ENCODE results near the gene SNX9.

SNX9 gene

DNA sequence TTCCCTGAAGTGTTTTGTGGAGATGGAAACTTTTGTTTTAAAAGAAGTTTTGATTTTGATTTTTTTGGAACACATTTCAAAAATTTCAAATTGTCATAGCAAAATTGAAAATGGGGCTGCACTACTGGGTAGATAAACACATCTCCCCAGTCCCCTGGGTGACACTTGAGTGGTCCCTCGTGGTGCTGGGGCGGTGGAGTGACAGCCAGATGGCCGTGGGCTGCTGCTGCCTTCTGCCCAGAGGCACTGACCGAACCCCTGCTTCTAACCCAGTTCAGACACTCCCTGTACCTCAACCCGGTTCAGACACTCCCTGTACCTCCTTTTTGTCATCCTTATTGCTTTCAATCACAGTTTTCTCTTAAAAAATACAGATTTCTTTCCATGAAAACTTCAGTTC lies 88.7 kb downstream of the SNX9 start:
- no peak overlapping the region for H4K91ac ChIP-seq (ENCODE audit: low read depth, low read length)
- no peak overlapping the region for H3K27ac ChIP-seq (ENCODE audit: low read depth, low read length)
- no peaks in the 10 kb centered on the region for H3K9me3 ChIP-seq (ENCODE audit: insufficient read depth, low read depth, low read length)
- H3K36me3 ChIP-seq (ENCODE audit: control insufficient read depth in 1 of 2, insufficient read depth in 2 of 2, low read length in 2 of 2), result peaks cover 18 to 29% of the 10 kb centered on the region in 2 experiments
- no peak overlapping the region for H4K8ac ChIP-seq (ENCODE audit: low read depth, low read length)
- no peak overlapping the region for H2BK120ac ChIP-seq (ENCODE audit: insufficient read depth, low read length, poor library complexity)
- H3K4me3 ChIP-seq (ENCODE audit: low read depth, low read length), result no peak overlapping the region
- no peak overlapping the region for H3K23ac ChIP-seq (ENCODE audit: low read length)
- no peak overlapping the region for H3K4me2 ChIP-seq (ENCODE audit: low read length)
- no peaks in the 10 kb centered on the region for H3K79me2 ChIP-seq (ENCODE audit: control insufficient read depth, insufficient read depth, low read length, poor library complexity)
- no peak overlapping the region for H3K14ac ChIP-seq (ENCODE audit: low read length)
- H3K4me1 ChIP-seq (ENCODE audit: control insufficient read depth in 1 of 2, insufficient read depth in 2 of 2, low read length in 2 of 2), result no peaks in the 10 kb centered on the region
- H2AK5ac ChIP-seq (ENCODE audit: low read length), result no peak overlapping the region
- H4K12ac ChIP-seq (ENCODE audit: low read depth, low read length), result no peak overlapping the region
- H2AFZ ChIP-seq (ENCODE audit: insufficient read depth, low read length, poor library complexity), result no peak overlapping the region
- no peak overlapping the region for H2BK5ac ChIP-seq (ENCODE audit: low read depth, low read length, poor library complexity)
- no peaks in the 10 kb centered on the region for H3K27me3 ChIP-seq (ENCODE audit: insufficient read depth, low read length)
- no peak overlapping the region for H3K9ac ChIP-seq (ENCODE audit: low read length)
- H3K18ac ChIP-seq (ENCODE audit: low read length), result no peak overlapping the region
- H2BK12ac ChIP-seq (ENCODE audit: low read length), result no peak overlapping the region
- DNase-seq, result no peak
- no peaks in the 10 kb centered on the region for H3K79me1 ChIP-seq (ENCODE audit: low read length)
- no peak overlapping the region for H3K4ac ChIP-seq (ENCODE audit: low read depth, low read length)
- WGBS (ENCODE audit: extremely low coverage, insufficient coverage, insufficient read length), result no CpG with 5 or more reads among the region's 5 CpGs

DNA sequence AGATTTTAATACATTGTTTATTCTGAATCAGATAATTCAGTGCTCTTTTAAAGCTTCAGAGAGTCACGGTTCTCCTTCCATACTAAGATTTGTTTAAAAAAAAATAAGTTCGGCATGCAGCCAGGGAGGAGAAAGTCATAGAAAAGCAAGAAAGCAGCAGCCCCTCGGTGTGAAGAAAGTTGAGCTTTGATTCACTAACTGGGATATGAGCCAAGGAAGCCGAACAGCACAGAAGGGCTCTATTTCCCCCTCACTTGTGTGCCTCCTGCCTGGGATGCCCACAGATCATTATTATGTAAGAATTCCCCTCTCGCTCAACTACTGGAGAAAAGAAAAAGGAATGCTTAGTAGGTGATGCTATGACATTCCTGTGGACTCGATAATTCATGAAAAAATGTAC lies 89.3 kb downstream of the SNX9 start:
- Histone ChIP-seq H4K12ac (ENCODE audit: low read depth, low read length) (no peak overlapping the region), H4K8ac (ENCODE audit: low read depth, low read length) (no peak overlapping the region), H3K18ac (ENCODE audit: low read length) (no peak overlapping the region), H4K91ac (ENCODE audit: low read depth, low read length) (no peak overlapping the region), H3K36me3 (ENCODE audit: control insufficient read depth in 1 of 2, insufficient read depth in 2 of 2, low read length in 2 of 2) (peaks cover 18 to 29% of the 10 kb centered on the region in 2 experiments), H3K4me2 (ENCODE audit: low read length) (no peak overlapping the region), H3K4me1 (ENCODE audit: control insufficient read depth in 1 of 2, insufficient read depth in 2 of 2, low read length in 2 of 2) (no peaks in the 10 kb centered on the region), H3K79me1 (ENCODE audit: low read length) (no peaks in the 10 kb centered on the region), H3K79me2 (ENCODE audit: control insufficient read depth, insufficient read depth, low read length, poor library complexity) (no peaks in the 10 kb centered on the region), H3K4me3 (ENCODE audit: low read depth, low read length) (no peak overlapping the region), H3K23ac (ENCODE audit: low read length) (no peak overlapping the region), H3K4ac (ENCODE audit: low read depth, low read length) (no peak overlapping the region), H3K9ac (ENCODE audit: low read length) (no peak overlapping the region), H2BK12ac (ENCODE audit: low read length) (no peak overlapping the region), H3K9me3 (ENCODE audit: insufficient read depth, low read depth, low read length) (no peaks in the 10 kb centered on the region), H3K14ac (ENCODE audit: low read length) (no peak overlapping the region), H2AK5ac (ENCODE audit: low read length) (no peak overlapping the region), H3K27ac (ENCODE audit: low read depth, low read length) (no peak overlapping the region), H2BK120ac (ENCODE audit: insufficient read depth, low read length, poor library complexity) (no peak overlapping the region), H3K27me3 (ENCODE audit: insufficient read depth, low read length) (no peaks in the 10 kb centered on the region), H2BK5ac (ENCODE audit: low read depth, low read length, poor library complexity) (no peak overlapping the region), H2AFZ (ENCODE audit: insufficient read depth, low read length, poor library complexity) (no peak overlapping the region)
- WGBS (ENCODE audit: extremely low coverage, insufficient coverage, insufficient read length), result no CpG with 5 or more reads among the region's 6 CpGs
- peak in 1 of 2 donors; percentile 17 for DNase-seq

DNA sequence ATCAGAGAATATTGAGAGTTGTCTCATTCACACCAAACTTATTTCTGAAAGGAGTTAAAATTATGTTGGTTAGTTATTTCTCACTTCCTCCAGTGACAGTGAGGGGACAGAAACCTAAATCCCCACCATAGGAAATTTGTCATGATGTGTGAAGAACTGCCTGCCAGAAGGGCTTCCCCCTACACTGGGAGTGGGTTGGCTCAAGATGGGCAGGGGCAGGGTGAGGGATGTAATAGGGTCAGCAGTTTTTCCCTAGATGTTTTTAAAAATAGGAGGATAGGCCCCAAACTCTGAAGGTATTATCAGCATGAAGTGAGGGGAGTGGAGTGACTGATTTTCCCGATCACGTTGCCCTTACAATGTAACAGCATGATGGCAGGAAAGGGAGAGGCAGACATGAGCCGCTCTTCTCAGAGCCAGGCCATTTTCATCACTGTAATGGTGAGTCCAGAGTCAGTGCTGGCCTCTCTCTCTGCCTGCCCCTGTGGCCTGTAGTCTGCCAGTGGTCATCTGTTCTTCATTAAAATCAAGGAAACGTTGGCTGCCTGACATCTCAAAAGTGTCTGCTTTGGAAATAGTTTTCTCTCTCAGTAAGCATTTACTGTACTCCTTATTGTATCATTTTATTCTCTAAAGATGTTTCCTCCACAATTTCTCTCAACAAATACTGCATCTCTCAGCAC lies 98.8 kb downstream of the SNX9 start:
- H3K27ac ChIP-seq (ENCODE audit: low read depth, low read length), result no peak overlapping the region
- no peak overlapping the region for H2AK5ac ChIP-seq (ENCODE audit: low read length)
- no peak overlapping the region for H3K4me2 ChIP-seq (ENCODE audit: low read length)
- no peak overlapping the region for H3K4me3 ChIP-seq (ENCODE audit: low read depth, low read length)
- no peak overlapping the region for H2BK120ac ChIP-seq (ENCODE audit: insufficient read depth, low read length, poor library complexity)
- no peak overlapping the region for H4K8ac ChIP-seq (ENCODE audit: low read depth, low read length)
- no peaks in the 10 kb centered on the region for H3K79me1 ChIP-seq (ENCODE audit: low read length)
- H2BK12ac ChIP-seq (ENCODE audit: low read length), result no peak overlapping the region
- no peak for DNase-seq
- no CpG with 5 or more reads among the region's 4 CpGs for WGBS (ENCODE audit: extremely low coverage, insufficient coverage, insufficient read length)
- peaks cover 9 to 24% of the 10 kb centered on the region in 2 experiments for H3K36me3 ChIP-seq (ENCODE audit: control insufficient read depth in 1 of 2, insufficient read depth in 2 of 2, low read length in 2 of 2)
- H2AFZ ChIP-seq (ENCODE audit: insufficient read depth, low read length, poor library complexity), result no peak overlapping the region
- H3K9me3 ChIP-seq (ENCODE audit: insufficient read depth, low read depth, low read length), result no peaks in the 10 kb centered on the region
- H4K12ac ChIP-seq (ENCODE audit: low read depth, low read length), result no peak overlapping the region
- no peak overlapping the region for H3K18ac ChIP-seq (ENCODE audit: low read length)
- H3K4ac ChIP-seq (ENCODE audit: low read depth, low read length), result no peak overlapping the region
- H2BK5ac ChIP-seq (ENCODE audit: low read depth, low read length, poor library complexity), result no peak overlapping the region
- H3K27me3 ChIP-seq (ENCODE audit: insufficient read depth, low read length), result no peaks in the 10 kb centered on the region
- no peak overlapping the region for H4K91ac ChIP-seq (ENCODE audit: low read depth, low read length)
- H3K23ac ChIP-seq (ENCODE audit: low read length), result no peak overlapping the region
- H3K14ac ChIP-seq (ENCODE audit: low read length), result no peak overlapping the region
- no peaks in the 10 kb centered on the region for H3K79me2 ChIP-seq (ENCODE audit: control insufficient read depth, insufficient read depth, low read length, poor library complexity)
- H3K9ac ChIP-seq (ENCODE audit: low read length), result no peak overlapping the region
- no peaks in the 10 kb centered on the region for H3K4me1 ChIP-seq (ENCODE audit: control insufficient read depth in 1 of 2, insufficient read depth in 2 of 2, low read length in 2 of 2)

DNA sequence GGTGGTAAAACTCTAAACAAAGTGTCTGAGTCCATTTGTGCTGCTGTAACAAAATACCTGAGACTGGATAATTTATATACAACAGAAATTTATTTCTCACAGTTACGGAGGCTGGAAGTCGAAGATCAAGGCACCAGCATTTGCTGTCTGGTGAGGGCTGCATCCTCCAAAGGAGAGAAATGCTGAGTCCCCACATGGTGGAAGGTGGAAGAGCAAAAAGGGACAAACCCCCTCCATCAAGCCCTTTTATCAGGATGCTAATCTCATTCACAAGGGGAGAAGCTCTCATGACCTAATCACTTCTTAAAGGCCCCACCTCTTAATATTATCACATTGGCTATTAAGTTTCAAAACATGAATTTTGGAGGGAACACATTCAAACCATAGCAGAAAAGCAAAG lies 102.7 kb downstream of the SNX9 start:
- H4K91ac ChIP-seq (ENCODE audit: low read depth, low read length), result no peak overlapping the region
- H3K18ac ChIP-seq (ENCODE audit: low read length), result no peak overlapping the region
- H3K4me3 ChIP-seq (ENCODE audit: low read depth, low read length), result no peak overlapping the region
- WGBS (ENCODE audit: extremely low coverage, insufficient coverage, insufficient read length), result no CpG with 5 or more reads among the region's 2 CpGs
- H2BK5ac ChIP-seq (ENCODE audit: low read depth, low read length, poor library complexity), result no peak overlapping the region
- H3K79me1 ChIP-seq (ENCODE audit: low read length), result no peaks in the 10 kb centered on the region
- no peak overlapping the region for H3K9ac ChIP-seq (ENCODE audit: low read length)
- H2AFZ ChIP-seq (ENCODE audit: insufficient read depth, low read length, poor library complexity), result no peak overlapping the region
- no peak overlapping the region for H3K23ac ChIP-seq (ENCODE audit: low read length)
- no peak overlapping the region for H2BK120ac ChIP-seq (ENCODE audit: insufficient read depth, low read length, poor library complexity)
- no peak overlapping the region for H3K27ac ChIP-seq (ENCODE audit: low read depth, low read length)
- H3K4me1 ChIP-seq (ENCODE audit: control insufficient read depth in 1 of 2, insufficient read depth in 2 of 2, low read length in 2 of 2), result no peaks in the 10 kb centered on the region
- no peak overlapping the region for H3K14ac ChIP-seq (ENCODE audit: low read length)
- no peak overlapping the region for H3K4me2 ChIP-seq (ENCODE audit: low read length)
- H4K8ac ChIP-seq (ENCODE audit: low read depth, low read length), result no peak overlapping the region
- H4K12ac ChIP-seq (ENCODE audit: low read depth, low read length), result no peak overlapping the region
- no peaks in the 10 kb centered on the region for H3K27me3 ChIP-seq (ENCODE audit: insufficient read depth, low read length)
- H3K9me3 ChIP-seq (ENCODE audit: insufficient read depth, low read depth, low read length), result no peaks in the 10 kb centered on the region
- H2AK5ac ChIP-seq (ENCODE audit: low read length), result no peak overlapping the region
- no peak overlapping the region for H3K4ac ChIP-seq (ENCODE audit: low read depth, low read length)
- no peaks in the 10 kb centered on the region for H3K79me2 ChIP-seq (ENCODE audit: control insufficient read depth, insufficient read depth, low read length, poor library complexity)
- DNase-seq, result no peak
- H2BK12ac ChIP-seq (ENCODE audit: low read length), result no peak overlapping the region
- peaks cover 15 to 35% of the 10 kb centered on the region in 2 experiments for H3K36me3 ChIP-seq (ENCODE audit: control insufficient read depth in 1 of 2, insufficient read depth in 2 of 2, low read length in 2 of 2)

Measured in trophoblast cell (in vitro differentiated cells and primary cell).